Activated T-helper 1 cell treated with anti-CD3 and anti-CD28 coated beads, Interleukin-2, amount 50 U/mL, for 16 hours (primary cell): Measurements from ENCODE around the gene ARAP2.

Experiments used
- DNase-seq, 2 donors: peaks; one replicate each; pipeline ENCODE4 v3.0.0-alpha.2; 2020; ENCODE audit warnings: low read depth in 1 of 2, low spot score in 1 of 2

ARAP2 gene

GRCh38 chr4:36130641-36131040, 113.7 kb downstream of the ARAP2 start:
- DNase-seq: no peak

- no peak for DNase-seq
These were observed 115.6 kb downstream of the ARAP2 start for GRCh38 chr4:36128689-36129088.

- no peak for DNase-seq
These were observed 120.4 kb downstream of the ARAP2 start for GRCh38 chr4:36123906-36124305.

- DNase-seq: no peak
These were observed 129.0 kb downstream of the ARAP2 start for GRCh38 chr4:36115312-36115711.

- no peak for DNase-seq
These were observed 133.1 kb downstream of the ARAP2 start for GRCh38 chr4:36111172-36111571.

GRCh38 chr4:36099509-36099908, 144.8 kb downstream of the ARAP2 start:
- no peak for DNase-seq

- no peak for DNase-seq
These were observed 149.3 kb downstream of the ARAP2 start for GRCh38 chr4:36094995-36095394.

GRCh38 chr4:36091997-36092396, 152.3 kb downstream of the ARAP2 start:
- DNase-seq: no peak

GRCh38 chr4:36088542-36088941, 155.8 kb downstream of the ARAP2 start:
- DNase-seq: no peak

- no peak for DNase-seq
These were observed 158.0 kb downstream of the ARAP2 start for GRCh38 chr4:36086261-36086786.

- no peak for DNase-seq
These were observed 161.5 kb downstream of the ARAP2 start for GRCh38 chr4:36082817-36083216.

GRCh38 chr4:36081185-36081584, 163.1 kb downstream of the ARAP2 start:
- DNase-seq: no peak

- DNase-seq: no peak
These were observed 164.6 kb downstream of the ARAP2 start for GRCh38 chr4:36079666-36080065.

- DNase-seq: no peak
These were observed 166.0 kb downstream of the ARAP2 start for GRCh38 chr4:36078319-36078718.

GRCh38 chr4:36072529-36072928, 171.8 kb downstream of the ARAP2 start:
- DNase-seq: no peak

- no peak for DNase-seq
These were observed 177.2 kb downstream of the ARAP2 start for GRCh38 chr4:36067116-36067515.

- no peak for DNase-seq
These were observed 178.9 kb downstream of the ARAP2 start for GRCh38 chr4:36065274-36065871.

- no peak for DNase-seq
These were observed 180.2 kb downstream of the ARAP2 start for GRCh38 chr4:36064117-36064516.

GRCh38 chr4:36056136-36056535, 188.2 kb downstream of the ARAP2 start:
- DNase-seq: no peak

- no peak for DNase-seq
These were observed 189.5 kb downstream of the ARAP2 start for GRCh38 chr4:36054694-36055422.

- DNase-seq: no peak
These were observed 190.4 kb downstream of the ARAP2 start for GRCh38 chr4:36053930-36054329.

GRCh38 chr4:36051634-36052033, 192.7 kb downstream of the ARAP2 start:
- no peak for DNase-seq

GRCh38 chr4:36046026-36046425, 198.3 kb downstream of the ARAP2 start:
- no peak for DNase-seq
